C4-2B (cell line): ENCODE measurements around the gene BPGM.

Experiments used
- CTCF ChIP-seq: fragments of 450-650 bp; conservative IDR thresholded peaks from 2 replicates; pipeline ENCODE4 v1.5.1; 2017; ENCODE audit warnings: mild to moderate bottlenecking
- ZFX ChIP-seq: fragments of 450-650 bp; IDR thresholded peaks from 2 replicates; pipeline ENCODE4 v1.6.1; 2017

GRCh38 chr7:134616611-134617010 is 30.0 kb upstream of the BPGM start:
- no peak for TF ChIP-seq CTCF
- no peak for TF ChIP-seq ZFX
